ENCODE data around the gene ORMDL3.
"Not testable (repeated sequence)": the region's sequence is repeated elsewhere in the genome, so short reads cannot be mapped to it uniquely, and the experiment has no call there.

The ORMDL3 gene

GRCh38 chr17:39889200-39889599 lies 38.2 kb downstream of the ORMDL3 start:
- DNase-seq (ENCODE audit: low read depth), result no peak
- TF ChIP-seq CTCF (IDR thresholded peaks at IDR 0.05; ENCODE audit: low read depth, low read length, missing control alignments), result no peak
- in situ Hi-C loops (cut with HindIII; ENCODE audit: low sequenced_read_pairs), result no loop called here
- H3K4me3 ChIP-seq (ENCODE audit: low read depth, low read length), result no peak overlapping the region

GRCh38 chr17:39887078-39887477 lies 40.3 kb downstream of the ORMDL3 start:
- no peak for TF ChIP-seq CTCF (IDR thresholded peaks at IDR 0.05; ENCODE audit: low read depth, low read length, missing control alignments)
- H3K4me3 ChIP-seq (ENCODE audit: low read depth, low read length), result no peak overlapping the region
- DNase-seq (ENCODE audit: low read depth), result no peak
- in situ Hi-C loops (cut with HindIII; ENCODE audit: low sequenced_read_pairs), result no loop called here

GRCh38 chr17:39886102-39886501 lies 41.3 kb downstream of the ORMDL3 start:
- H3K4me3 ChIP-seq (ENCODE audit: low read depth, low read length); in situ Hi-C loops (cut with HindIII; ENCODE audit: low sequenced_read_pairs); DNase-seq (ENCODE audit: low read depth): not testable (repeated sequence)

- no peak overlapping the region for H3K4me3 ChIP-seq (ENCODE audit: low read depth, low read length)
- DNase-seq (ENCODE audit: low read depth), result no peak
- TF ChIP-seq CTCF (IDR thresholded peaks at IDR 0.05; ENCODE audit: low read depth, low read length, missing control alignments), result no peak
- in situ Hi-C loops (cut with HindIII; ENCODE audit: low sequenced_read_pairs), result no loop called here
These were observed 54.6 kb downstream of the ORMDL3 start for GRCh38 chr17:39872751-39873150.

GRCh38 chr17:39871801-39872200 lies 55.6 kb downstream of the ORMDL3 start:
- TF ChIP-seq CTCF (IDR thresholded peaks at IDR 0.05; ENCODE audit: low read depth, low read length, missing control alignments), result no peak
- DNase-seq (ENCODE audit: low read depth), result no peak
- in situ Hi-C loops (cut with HindIII; ENCODE audit: low sequenced_read_pairs), result no loop called here
- no peak overlapping the region for H3K4me3 ChIP-seq (ENCODE audit: low read depth, low read length)
